Ramos (cell line): Measurements from ENCODE around the gene USH2A.

Experiments
- in situ Hi-C: fragments of 300-500 bp; cut with MboI; formaldehyde crosslinking; loops from one replicate; pipeline ENCODE4 v1.14.3; 2022; ENCODE audit warnings: low sequenced_read_pairs; ENCODE audit not compliant: unreplicated experiment

Gene USH2A

DNA sequence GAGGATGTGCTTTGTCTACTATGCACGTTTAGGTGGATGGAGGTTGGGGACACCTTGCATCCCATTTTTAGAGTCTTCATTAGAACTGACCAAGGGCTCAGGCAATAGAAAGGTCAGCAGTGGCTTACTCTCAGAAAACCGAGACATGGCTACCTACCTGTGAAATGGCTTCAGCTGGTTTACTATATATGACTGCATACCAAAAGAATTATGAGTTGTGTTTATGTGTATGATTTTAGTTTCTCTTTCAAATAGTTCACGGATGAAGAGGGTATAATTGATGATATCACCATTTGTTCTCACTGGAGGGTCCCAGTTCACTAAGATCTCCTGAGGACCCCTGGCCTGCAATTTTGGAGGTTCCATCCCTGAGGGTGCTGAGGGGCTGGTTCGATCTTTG, 749.3 kb downstream of the USH2A start:
- in situ Hi-C loops = no loop called here

DNA sequence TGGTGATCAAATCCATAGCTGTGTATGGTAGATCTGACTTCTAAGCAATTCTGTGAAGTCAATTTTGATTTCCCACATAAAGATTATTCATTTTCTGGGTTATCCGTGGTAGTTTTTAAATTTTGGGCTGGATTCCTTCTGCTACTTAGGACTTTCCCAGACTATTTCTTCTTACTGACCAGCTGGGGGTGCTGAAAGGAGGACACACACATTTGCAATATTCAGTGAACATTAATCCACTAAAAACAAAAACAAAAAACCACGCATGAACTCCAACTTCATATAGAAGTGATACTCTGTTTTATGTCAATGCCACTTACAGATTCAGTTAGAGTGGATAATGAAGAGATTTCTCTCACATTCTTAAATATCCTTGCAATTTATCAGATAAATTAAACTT, 750.8 kb downstream of the USH2A start:
- in situ Hi-C loops = no loop called here

DNA sequence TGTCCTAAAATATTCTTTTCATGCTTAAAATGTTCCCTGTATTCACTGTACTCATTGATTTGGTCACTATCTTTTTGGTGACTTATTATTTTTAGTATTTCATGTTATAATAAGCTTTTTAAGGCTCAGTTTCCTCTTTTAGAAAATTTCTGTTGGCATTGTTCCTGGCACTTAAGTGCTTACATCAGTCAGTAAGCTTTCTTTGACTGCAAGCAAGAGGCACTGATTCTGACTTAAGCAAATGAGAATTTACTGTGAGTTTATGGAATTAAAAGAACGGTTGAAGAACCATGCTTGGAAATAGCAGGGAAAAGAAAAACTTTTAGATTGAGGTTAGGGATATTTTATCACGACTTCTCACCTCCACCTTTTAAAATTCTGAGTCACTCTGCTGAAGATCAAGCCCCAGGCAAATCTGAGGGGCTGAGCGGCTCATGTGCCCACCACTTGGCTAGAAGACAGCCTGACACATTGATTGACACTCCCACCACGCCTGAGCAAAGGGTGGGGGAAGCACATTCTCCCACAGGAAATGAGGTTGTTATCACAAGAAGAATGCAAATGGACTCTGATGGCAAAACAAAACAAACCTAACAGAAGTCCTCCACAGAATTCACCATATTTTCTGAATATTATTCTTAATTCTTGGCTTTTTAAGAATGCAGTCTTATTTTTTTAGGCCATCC, 753.3 kb downstream of the USH2A start:
- in situ Hi-C loops = no loop called here

DNA sequence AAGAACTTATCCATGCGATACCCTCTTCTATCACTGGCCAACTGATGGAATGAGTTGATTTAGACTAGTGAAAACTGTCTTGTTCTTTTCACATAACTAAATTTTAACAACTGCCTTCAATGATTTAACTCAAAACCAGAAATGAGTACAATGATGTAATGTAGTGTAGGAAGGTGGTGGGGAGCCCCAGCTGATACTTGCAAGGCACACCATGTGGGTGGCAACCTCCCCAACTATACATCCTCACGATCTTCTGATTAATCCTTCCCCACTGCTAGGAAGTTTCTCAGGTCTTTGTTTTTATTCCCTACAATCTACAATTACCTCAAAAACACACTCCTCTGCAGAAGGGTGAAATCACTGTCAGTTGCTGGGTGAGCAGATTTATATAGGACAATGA, 755.5 kb downstream of the USH2A start:
- in situ Hi-C loops = no loop called here

DNA sequence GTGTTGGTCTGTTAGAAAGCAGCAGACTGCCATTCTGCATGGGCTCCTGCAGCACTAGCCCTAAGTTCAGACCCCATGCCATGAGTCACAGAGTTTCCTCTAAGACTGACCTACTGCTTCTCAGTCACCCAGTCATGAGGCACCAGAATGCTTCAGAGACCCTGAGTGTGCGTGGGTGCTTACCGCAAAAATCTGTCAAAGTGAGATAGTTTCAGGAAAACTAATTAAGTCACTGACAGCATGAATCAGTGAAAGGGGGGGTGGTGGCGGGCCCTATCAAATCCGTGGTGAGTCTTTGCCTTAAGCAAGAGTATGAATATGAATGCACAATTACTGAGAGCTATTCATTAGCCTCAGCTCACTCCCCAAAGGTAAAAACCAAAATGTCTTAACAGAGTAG, 758.0 kb downstream of the USH2A start:
- in situ Hi-C loops = no loop called here

DNA sequence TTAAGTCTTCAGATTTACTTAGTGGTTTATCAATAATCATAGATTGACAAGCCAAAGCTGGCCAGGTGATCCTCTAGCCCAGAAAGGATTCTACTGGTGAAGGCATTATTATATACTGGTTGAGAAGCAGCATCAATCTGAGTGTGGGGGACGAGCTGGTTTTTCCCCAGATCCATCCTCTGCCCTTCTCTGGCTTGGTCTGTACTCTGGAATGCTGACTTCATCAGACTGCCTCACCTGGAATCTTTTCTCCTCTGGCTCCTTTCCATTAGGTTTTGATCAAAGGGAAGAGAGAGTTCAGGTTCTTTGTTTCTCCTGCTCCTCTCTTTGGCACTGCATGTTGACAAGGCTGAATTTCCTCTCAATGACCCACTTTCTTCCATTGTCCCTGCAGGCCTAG, 762.2 kb downstream of the USH2A start:
- in situ Hi-C loops = no loop called here

DNA sequence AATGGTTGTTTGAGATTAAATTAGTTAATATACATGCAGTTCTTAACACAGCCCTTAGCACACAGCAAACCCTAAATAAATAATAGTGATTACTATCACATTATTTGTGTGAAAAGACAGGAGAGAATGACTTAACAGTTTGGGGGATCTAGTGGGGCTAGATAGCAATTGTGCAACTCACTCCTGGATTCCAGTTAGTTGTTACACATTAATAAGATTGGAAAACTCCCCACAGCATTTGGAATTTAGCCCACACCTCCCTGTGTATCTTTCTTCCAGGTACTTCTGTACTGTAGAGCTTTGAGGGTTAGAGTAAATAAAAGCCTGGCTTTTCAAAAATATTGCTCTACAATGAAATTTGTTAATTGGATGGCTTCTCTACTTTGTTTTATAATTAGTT, 763.0 kb downstream of the USH2A start:
- in situ Hi-C loops = no loop called here

DNA sequence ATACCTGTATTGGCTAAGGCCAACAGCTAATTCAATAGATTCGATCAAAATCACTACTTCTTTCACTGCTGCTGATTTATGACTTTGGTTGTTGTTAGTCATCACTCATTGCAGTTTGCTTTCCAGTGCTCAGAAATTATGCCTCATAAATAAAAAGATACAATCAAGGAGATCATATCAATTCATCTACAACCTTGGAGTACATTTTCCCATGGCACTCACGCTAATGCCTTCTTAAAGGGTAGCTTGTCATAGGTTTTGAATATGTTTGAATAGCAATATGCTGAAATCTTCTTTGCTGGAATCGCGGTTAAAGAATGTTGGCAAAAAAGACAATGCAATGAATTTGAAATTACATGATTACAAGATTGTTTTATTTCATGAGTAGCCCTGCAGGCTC, 766.2 kb downstream of the USH2A start:
- in situ Hi-C loops = no loop called here

DNA sequence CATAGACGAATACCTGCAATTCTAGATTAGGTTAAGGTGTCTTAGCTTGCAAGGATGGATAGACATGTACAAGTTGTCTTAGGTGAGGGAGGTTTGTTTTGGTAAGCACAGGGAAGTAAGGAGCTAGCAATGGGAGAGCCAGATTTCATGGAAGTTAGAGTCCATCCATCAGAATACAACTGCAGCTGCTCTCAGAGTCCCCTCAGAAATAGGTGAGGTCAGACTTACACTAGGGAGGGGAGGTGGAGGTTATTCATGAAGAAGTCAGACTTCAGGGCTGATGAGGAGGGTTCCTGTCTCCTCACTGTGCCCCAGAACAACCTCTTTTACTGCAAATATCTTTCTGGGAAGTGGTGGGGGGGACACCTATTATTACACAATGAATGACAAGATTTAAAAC, 770.9 kb downstream of the USH2A start:
- in situ Hi-C loops = no loop called here

DNA sequence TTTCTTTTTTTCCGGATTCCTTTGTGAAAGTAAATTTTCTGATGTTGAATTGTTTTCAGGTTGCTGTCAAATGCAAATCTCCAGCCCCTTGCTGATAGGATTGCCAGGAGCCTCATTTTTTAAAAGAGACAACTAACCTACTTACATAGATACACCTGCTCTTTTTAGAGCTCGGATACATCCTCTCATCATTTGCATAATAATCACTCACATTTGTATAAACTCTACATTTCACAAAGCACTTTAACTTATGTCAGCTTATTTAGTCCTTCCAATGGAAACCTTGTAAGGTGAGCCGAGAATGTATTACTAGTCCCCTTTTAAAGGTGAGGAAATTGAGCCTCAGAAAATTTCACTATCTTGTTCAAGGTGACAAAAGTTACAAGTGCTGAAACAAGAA, 771.4 kb downstream of the USH2A start:
- in situ Hi-C loops = no loop called here

DNA sequence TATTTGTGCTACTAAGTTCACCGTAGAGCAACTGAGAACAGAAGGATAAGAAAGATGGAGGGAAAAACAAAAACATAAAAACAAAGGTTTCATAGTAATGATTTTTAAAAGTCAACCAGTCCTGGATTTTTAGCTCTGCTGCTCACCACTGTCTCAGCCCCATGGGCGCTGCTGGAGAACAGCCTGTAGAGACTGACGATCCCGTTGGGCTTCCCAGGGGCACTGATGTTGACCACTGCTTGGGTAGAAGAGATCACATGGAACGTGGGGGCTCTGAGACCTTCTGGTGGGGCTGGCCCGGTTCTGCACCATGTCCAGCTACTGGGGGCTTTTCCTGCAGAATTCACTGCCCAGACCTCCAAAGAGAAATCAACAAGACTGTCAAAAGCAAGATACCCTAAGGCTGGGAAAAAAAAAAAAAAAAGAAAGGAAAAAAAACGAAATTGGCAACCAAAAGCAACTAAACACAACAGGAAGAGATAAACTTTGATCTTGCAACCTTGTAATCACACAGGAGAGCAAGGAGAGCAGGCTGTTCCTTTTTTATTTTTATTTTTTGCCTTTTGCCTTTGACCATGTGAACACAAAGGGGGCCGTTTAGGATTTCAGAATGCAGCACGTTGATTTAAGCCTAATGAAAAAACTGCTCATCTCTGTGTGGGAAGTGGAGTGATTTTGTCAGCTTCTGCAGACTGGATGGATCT, 772.6 kb downstream of the USH2A start:
- in situ Hi-C loops = no loop called here

DNA sequence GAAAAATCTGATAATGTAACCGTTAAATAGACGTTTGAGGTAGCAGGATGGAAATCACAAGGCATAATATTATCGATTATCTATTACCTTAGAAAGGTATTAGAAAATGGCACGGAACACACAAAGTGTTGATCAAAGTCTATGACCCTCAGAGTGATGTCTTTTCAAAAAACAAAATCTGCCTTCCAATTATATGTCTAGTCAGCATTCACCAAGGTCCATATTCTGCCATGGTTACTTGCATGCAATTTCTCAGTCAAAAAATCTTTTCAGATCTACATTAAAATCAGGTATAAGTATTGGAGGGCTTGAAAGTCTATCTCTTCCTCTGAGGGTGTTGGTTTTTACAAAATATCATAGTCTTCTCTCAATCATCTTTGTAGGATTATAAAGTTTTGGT, 774.3 kb downstream of the USH2A start:
- in situ Hi-C loops = no loop called here

DNA sequence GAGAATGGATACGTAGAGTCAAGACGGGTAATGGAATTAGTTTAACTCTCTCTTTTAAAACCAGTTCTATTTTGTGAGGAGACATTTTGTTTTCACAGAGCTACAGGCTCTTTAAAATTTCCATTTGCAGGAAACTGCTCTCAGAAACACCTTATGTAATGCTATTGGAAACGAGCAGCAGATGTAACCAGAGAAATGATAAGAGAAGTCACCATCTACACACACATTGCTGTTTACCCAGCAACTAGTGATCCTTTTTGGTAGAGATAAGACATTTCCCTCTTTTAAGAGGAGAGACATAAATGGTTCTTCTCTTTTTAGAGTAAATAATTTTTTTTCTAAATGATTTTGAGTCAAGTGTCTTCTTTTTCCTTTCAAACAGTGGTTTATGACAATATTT, 775.5 kb downstream of the USH2A start:
- in situ Hi-C loops = no loop called here

DNA sequence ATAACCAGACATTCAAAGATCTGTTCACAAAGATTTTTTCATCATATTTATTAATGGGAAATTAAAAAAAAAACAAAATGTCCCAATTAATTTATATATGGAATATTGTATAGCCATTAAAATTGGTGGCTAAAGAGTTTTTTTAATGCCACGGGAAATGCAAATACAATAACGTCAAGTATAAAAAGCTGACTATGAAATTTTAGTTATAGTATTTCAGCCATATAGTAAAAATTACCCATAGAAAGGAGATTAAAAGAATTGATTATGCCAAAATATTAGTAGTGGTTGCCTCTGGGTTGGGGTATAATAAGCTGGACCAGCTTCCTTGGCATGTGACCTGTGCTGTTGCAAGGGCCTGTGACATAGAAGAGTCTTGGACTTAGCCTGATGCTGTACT, 777.4 kb downstream of the USH2A start:
- in situ Hi-C loops = no loop called here

DNA sequence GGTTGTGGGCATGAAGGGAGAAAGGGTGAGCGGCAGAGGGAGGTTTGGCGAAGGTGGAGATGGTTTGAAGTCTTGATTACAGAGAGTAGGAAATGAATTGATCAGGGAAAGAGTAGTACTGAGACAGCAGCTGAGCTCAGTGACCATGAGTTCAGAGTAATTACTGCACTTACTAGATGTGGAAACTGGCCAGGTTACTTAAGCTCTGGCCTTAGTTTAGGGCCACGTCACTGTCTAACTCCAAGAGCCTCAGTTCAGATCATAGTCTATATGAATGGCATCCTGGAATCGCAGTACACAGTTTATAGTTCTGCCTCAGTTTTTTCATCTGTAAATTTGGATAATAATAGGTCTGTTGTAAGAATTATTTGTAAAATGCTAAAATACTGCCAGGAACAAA, 778.1 kb downstream of the USH2A start:
- in situ Hi-C loops = no loop called here

DNA sequence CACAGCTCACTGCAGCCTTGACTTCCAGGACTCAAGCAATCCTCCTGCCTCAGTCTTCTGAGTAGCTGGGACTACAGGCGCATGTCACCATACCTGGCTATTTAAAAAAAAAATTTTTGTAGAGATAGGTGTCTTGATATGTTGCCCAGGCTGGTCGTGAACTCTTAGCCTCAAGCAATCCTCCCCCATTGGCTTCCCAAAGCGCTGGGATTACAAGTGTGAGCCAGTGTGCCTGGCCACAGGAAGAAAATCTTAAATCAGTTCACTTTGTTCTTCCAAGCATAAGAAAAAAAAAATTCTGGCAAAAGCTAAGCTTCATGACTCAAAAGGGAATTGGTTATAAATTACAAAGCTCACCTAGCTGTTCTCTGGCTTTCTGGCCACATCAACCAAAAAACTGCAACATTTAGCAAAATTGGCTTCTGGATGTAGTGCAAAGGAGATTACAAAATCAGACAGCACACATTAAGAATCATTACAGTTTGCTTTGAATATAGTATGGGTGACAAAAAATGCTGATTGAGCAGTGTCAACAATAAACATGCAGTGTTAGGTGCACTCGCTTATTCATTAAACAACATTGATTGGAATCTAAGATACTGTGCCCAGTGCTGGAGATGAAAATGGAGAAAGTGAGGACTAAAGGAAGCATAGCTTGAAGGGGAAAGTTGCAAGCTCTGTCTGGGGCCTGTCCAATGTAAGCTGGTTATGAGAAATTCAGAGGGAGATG, 779.5 kb downstream of the USH2A start:
- in situ Hi-C loops = no loop called here

DNA sequence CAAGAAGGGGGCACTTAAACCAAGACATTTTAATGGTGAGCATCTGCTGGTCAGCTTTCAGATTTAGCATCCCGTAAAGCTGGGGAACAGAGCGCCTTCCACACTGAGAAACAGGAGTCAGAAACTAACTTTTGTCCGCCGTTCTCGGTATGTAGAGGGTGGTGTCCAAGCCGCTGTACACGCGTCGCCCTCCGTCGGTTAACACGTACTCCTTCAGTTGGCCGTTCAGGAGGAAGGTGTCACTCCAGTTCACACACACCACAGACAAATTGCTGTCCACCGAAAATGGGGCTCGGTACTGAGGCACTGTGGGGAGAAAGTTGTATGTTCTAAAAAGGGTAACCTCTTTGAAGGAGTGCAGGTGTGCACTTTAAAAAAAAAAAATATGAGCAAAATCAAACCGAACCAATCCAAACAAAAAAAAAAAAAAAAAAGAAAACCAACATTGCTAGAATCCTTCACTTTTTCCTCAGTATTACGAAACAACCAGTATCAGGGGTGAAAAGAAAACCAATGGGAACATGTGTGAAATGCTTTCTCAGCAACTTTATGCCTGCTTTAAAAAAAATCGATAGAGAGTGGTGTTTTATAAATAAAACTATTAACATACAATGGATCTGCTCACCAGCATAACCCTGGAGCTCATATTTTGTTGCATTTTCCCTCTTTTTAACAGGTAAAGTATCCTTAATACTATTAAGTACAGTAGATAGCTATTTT, 782.7 kb downstream of the USH2A start:
- in situ Hi-C loops = no loop called here

DNA sequence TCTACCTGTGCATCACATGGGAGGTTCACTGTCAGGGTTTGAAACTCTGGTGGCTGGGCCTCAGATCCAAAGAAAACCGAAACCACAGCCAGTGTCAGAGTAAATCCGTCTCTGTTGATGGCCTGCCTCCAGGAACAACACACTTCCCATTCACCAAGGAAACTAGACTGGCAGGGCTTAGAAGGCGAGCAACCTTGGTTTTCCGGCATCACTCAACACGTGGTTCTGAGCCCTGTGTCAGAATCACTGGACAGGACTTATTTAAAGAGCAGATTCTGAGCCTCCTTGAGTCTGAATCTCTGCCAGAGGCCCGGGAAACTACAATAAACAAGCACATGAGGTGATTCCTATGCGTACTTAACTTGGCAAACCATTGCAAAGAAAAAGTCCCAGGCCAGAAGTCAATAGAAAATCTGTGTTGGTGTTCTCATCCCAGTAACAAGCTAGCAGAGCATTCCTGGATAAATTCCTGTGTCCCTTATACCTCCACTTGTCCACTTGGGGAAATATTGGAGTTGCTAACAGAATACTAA, 786.1 kb downstream of the USH2A start:
- in situ Hi-C loops = no loop called here

DNA sequence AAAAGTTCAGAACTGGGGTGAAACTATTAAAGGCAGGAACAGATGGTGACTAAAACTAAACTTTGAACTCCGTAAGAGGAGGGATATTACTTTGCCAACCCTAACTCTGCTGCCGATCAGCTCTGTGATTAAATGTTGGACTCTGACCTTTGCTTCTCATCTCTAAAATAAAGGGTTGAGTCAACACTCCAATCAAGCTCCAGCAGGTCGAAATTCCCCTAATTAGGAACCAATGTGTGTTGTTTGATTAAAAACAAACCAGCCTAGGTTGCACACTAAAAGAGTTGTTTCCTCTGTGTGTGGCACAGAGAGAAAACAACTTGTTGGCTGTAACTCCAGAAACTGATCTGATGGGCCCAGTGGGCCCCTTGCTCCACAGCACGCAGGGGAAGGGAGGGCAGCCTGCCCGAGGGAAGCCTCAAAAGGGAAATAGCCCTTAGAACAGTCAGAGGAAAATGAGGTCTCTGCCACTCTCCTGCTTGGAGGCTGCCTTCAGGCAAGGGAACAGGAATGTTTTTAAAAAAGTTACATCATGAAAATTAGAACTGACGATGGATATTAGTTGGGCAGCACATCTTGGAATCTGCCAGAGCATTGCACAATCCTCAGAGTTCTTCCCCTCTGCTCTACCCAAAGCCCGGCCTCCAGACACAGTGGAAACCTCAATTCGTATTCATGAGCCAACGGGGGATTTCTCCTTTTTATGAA, 786.8 kb downstream of the USH2A start:
- in situ Hi-C loops = no loop called here

DNA sequence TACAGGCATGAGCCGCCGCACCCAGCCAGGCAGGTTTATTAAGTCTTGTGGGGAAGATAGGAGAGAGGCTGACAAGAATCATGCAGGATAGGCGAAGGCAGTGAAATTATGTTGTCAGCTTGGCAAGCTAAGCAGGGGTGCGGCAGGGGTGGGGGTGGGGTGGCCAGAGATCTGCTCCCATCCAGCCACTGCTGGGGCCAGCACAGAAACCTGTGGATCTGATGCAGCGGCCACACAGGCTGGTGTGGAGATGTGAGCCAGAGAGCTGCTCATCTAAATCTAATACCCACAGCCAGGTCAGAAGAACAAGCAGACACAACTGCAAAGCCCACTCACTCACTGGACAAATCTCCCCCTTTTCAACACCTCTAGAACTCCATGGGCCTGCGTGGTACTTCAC, 787.4 kb downstream of the USH2A start:
- in situ Hi-C loops = no loop called here
